Stimulated activated CD8-positive, alpha-beta memory T cell treated with anti-CD3 and anti-CD28 coated beads, Interleukin-4, amount 100 ng/mL, for 1 hour (primary cell): ENCODE measurements around the gene TUBE1.

Source experiments
- DNase-seq, 2 donors: peaks; one replicate each; pipeline ENCODE4 v3.0.0-alpha.2; 2020; ENCODE audit warnings: low read depth in 2 of 2, low spot score in 1 of 2

TUBE1 gene

DNA sequence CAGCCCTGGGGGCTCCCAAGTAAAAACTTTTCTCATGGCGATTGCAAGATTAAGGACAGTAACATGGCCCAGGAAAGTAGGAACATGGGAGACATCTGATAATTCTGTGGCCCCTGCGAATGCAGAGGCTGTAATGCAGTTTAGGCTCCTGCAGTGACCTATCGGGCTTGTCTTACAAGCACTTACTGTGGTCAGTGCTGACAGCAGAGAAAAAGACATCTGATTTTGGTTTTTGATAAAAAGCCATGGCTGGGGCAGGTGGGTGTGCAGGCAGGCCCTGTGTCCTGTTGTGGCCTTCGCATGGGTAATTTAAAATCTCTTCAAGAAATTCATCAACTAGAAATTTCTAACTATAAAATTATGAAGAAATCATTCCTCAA lies 52.7 kb downstream of the TUBE1 start:
- DNase-seq: no peak

DNA sequence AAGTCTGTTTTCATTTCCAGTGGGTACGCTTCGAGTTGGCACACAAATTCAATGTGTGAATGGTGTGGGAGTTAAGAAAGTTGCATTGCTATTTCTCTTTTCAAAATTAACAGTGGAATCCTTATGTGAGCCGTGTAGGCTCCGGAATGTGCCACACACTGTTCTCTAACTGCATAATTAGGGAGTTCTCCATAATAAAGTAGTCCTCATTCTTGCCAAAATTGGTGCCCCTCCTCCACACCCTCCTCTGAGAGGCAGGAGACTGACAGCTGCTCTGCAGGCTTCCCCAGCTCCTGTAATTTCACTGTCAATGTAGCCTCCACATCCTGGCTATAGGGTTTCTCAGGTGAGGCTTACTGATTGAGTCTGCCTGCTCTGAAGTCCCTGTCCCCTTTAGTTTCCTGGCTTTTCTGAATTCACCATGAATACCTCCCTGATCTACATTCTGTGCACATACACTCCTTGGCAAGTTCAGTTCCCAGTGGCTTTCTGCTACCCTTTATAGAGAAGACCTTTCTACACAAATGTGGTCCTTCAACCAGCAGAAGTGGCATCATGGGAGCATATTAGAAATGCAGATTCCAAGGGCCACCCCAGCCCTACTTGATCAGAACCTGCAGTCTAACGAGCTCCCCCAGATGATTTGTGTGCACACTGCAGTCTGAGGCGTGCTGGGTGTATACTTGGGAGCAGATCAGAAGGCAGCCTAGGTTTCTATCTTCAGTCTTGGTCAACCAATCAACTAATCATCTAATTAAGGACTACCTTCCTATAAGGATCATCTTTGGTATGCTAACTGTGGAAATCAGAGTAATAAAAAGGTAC lies 53.3 kb downstream of the TUBE1 start:
- no peak for DNase-seq

DNA sequence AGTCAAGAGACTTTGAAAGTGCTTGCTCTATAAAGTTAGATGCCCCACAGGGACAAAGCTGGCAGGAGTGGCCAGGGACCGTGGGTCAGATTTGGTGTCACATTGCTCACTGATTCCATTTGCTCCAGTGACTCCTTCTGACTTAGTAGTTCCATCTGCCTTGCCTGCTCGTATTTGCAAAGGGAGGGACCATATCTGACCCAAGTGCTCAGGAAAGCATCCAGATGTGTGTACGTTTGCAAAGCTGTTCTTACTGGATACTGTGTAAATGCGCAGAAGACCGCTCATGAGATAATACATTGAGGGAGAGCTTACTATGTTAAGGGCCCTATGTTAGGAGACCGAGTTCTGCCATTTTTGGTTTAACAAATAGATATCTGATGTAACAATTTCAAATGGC lies 54.6 kb downstream of the TUBE1 start:
- DNase-seq: no peak

DNA sequence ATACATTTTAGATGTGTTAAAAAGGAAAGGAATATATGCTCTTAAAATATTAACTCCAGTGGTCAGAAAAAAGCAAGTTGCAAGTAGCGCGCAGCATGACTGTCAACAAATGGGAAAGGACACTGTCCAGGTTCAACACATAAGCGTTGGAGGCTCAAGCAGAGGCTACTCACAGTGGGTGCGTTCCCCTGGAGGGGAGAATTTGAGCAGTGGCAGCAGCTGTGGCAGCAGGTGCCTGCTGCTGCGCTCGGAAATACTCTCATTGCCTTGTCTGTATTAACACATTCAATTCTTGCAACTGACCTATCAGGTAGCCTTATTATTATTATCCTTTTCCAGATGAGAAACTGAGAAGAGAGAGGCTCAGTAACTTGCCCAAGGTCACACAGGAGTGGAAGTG lies 55.3 kb downstream of the TUBE1 start:
- DNase-seq: no peak

DNA sequence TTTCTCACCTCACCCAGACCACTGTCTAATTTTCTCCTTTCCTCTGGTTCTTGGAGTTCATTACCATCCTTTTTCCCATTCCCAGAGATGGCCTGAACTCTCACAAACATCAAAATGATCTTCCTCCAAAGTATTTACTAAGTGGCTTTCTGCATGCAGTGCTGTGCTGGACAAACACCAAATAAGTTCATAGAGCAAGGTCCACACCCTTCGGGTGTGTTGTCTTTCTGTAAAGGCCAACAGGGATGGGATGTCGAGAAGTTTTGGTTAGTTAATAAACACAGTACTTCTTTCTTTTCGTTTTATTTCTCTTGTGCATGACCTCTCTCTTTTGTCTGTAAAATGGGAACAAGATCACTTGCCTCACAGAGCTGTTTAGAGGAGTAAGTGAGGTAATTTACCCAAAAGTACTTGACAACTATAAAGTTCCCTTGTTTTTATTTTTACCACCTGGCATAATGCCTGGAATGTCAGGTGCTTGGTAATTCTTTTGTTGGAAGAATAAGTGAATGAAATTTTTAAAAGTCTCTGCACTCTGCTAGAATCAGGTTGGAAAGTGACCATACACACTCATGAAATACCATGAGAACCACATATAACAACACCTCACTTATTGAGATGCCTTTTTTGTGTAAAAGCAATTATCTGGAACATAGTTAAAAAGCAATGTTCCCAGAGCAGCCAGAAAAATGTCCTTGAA lies 56.2 kb downstream of the TUBE1 start:
- no peak for DNase-seq

DNA sequence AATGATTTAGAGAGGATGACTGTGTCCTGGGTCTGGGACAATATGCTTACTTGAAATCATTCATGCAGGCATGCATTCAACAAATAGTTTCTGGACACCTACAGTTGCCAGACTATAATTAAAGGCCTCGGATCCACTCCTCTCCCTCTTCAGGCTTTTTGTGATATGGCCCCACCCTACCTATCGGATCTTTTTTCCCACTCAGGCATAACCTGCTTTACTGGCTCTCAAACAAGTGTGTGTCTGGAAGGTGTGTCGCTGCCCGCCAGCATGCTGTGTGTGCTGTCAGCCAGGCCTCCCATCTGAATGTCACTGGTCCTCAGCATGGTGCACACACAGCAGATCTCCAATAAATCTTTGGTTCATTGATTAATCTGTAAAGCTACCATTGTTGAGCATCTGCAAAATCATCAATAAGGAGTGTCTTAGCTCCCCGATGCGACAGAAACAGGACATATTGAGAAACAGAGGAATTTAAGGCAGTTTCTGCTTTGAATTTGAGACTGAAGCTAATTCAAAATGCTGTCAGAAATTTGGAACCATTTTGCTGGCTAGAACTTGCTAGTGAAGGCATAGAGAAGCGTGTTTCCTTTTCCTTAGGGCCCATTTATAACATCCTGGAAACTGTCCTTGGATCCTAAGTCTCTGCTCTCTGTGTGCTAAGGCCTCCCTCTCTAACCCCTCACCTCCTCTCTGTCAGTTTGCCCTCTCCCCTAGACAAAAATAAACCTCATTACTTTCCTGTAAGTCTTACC lies 56.9 kb downstream of the TUBE1 start:
- no peak for DNase-seq

DNA sequence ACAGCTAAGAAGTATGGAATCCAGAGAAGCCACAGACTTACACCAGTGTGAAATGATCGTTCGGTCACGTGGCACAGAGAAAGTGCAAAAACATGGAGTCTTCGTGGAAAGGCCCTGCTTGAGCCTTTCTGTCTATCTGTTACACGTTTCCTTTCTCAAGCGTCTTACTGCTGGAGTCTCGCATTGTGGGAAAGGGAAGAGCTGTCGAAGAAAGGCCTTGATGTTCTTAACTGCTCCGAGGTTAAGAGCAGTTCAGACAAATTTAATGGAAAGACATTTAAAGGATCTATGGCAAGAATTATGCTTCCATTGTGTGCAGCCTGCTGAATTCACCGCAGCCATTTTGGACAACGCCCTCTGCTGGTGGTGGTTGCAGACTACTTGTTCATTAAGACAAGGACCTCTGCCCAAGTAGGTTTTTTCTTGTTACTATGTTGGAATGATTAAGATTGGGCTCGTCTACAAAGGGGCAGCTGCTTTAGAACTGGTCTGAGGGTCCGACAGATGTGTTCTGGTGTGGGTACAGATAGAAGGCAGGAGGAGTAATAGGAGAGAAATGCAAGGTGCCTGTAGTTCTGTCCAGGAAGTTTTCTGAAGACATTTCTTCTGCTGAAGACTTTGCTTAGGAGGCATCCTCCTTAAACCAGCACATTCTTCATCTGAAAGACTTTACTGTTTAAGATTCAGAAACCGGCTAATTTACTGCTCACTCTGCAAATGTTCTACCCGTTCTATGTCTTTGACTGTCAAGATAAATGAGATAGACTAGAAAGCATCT lies 58.0 kb downstream of the TUBE1 start:
- DNase-seq: peak; percentile 28 to 40

DNA sequence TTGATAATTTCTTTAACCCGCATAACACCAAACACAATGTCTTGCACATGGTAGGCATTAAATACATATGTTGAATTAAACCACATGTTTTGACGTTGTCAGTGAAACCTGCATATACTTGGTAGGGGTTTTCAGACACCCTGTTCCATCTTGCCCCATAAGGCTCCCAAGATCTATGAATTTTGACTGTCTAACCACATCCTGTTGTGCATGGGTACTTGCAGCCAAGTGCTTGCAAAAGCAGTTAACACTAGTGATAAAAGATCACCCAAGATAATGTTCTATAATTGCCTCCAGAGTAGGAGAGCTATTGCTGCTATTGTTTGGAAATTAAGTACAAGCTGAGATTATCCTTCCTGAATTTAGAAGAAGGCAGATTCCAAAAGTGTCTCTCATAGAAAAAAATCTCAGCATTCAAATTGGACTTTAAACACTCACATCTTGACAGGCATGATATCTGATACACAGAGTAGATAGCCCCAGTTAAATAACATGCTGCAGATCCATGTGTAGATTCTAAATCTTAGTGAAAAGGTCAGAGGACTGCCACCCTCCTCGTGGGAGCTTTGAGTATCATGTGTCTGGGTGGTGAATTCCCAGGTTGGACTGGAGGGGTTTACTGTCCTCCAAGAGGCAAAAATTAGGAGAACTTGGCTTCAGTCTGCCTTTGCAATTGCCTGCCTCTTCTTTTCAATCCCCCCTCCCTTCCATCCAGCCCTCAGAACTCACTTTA lies 59.2 kb downstream of the TUBE1 start:
- DNase-seq: peak; percentile 14 to 17

DNA sequence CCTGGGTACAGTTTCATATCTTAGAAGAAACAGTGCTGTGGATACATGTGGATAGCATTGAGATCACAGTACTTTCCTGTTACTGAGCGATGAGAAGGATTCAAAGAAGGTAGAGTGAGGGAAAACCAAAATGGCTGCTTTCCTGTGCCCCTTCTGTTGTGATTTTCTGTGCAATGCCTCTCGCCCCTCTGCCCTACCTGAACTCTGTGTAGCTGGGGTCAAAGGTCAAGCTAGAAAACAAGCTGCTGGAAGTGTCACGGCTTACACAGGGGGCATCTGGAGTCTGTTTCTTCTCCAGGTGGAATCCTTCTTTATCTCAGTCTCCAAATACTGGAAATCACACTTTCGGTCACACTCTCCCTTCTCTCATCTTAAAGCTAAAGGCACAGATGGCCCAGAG lies 60.3 kb downstream of the TUBE1 start:
- DNase-seq: no peak

DNA sequence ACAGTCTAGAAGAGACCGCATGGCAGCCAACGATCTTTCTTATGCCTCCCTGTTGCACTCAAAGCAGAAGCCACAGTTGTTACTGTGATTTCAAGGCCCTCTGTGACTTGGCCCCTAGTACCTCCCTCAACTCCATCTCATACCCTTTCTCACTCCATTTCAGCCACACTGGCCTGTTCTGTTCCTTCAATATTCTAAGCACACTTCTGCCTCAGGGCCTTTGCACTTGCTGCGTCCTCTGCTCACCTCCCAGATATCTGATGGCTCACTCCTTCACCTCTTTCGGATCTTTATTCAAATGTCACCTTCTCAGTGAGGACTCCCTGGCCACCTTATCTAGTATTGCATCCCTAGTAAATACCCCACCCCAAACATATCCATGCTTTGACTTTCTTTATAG lies 62.8 kb downstream of the TUBE1 start:
- no peak for DNase-seq

DNA sequence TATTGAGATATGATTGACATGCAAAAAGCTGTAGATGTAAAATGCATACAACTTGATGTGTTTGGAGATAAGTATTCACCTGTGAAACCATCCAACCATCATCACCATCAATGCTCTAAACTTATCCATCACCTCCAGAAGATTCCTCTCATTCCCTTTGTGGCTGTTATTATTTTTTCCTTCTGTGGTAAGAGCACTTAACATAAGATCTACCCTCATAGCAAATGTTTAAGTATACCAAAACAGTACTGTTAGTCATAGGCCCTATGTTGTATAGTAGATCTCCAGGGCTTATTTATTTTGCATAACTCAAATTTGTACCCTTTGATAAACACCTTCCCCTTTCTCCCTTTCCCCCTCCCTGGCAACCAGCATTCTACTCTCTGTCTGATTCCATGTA lies 64.5 kb downstream of the TUBE1 start:
- no peak for DNase-seq

DNA sequence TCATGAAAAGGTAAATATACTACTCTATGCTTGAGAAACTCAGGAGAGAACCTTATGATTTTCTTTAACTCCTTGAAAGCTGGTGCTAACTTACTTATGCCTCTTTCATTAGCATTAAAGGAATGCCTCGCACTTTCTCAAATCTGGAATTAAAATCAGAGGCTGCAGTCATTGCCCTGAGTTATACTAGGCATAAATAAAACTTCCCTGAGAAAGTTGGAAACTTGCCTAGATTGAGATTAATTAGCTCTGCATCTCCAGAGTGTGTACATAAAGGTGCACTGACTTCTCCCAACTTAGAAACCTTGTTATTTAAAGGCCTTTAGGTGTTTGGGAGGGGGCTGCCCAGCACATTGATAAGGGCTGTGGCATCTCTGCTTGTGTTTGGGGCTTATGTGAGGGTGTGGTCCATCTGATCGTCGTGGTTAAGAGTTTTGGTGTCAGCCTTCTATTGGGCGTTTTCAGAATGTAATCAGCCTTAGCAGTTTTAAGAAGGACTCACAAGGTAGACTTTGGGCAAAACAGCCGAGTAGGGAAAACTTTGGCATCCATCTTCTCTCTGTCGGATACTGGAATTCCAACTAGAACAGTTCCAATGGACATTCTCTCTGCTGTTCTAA lies 65.5 kb downstream of the TUBE1 start:
- DNase-seq: no peak
